HL-60/S4 treated with phorbol 12-myristate 13-acetate at 8.2 ng/mL for 4 days and 3 days (cell line): ENCODE data around the gene PILRB.
"Not testable (repeated sequence)": the region's sequence is repeated elsewhere in the genome, so short reads cannot be mapped to it uniquely, and the experiment has no call there.

Experiments used
- in situ Hi-C: fragments of 300-500 bp; cut with MboI; formaldehyde crosslinking; loops from 2 replicates; pipeline ENCODE4 v1.15.0; 2022; ENCODE audit warnings: low sequenced_read_pairs

PILRB gene

DNA sequence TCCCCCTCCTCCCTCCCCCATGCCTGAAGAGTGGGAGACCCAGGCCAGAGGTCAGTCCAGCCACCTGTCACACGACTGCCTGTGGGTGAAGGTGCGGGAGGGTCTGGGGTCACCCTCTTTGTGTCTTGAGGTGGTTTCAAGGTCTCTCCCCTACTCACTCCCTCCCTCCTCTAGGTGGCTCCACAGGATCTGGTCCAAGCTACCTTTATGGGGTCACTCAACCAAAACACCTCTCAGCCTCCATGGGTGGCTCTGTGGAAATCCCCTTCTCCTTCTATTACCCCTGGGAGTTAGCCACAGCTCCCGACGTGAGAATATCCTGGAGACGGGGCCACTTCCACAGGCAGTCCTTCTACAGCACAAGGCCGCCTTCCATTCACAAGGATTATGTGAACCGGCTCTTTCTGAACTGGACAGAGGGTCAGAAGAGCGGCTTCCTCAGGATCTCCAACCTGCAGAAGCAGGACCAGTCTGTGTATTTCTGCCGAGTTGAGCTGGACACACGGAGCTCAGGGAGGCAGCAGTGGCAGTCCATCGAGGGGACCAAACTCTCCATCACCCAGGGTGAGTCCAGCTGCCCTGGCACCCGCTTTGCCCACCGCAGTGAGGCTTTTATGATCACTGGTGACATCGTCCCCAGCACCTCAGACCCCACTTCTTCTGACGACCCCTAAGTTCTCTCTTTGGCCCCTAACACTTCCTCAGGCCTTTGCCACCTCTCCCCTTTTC lies 16.1 kb downstream of the PILRB start:
- in situ Hi-C loops: not testable (repeated sequence)

DNA sequence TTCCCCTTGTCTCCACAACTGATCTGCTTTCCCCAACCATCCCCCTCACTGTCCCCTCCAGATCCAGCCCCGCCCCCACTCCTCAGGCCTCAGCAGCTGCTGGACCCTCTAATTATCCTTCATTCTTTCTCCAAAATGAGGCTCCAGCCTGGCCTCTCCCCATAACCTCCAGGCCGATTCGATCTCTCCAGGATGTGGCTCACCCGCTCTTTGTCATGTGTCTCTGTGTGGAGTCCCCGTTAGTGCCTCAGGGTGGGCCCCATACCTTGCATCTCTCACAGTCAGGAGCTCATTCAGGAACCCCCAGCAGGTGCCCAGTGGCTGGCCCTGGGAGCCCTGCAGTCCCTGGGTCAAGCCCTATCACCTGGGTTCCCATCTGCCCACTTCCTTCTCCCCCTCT lies 16.7 kb downstream of the PILRB start:
- in situ Hi-C loops: no loop called here

DNA sequence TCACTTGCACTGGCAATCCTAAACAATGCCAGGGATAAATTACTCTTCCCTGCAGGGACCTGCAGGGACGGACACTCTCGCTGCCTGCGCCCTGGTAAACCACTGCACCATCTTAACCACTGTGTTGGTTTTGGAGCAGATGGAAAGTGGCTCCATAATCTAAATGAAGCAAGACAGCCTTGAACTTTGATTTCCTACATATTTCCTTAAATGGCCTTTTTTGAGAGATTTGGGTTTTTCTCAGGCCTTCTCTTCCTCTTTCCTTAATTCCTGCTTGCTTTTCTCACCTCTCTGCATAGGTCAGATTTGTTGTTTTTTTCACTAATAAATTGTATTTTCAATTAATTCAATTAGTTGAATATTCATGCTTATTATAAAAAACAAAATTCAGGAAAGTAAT lies 18.1 kb downstream of the PILRB start:
- in situ Hi-C loops: no loop called here

DNA sequence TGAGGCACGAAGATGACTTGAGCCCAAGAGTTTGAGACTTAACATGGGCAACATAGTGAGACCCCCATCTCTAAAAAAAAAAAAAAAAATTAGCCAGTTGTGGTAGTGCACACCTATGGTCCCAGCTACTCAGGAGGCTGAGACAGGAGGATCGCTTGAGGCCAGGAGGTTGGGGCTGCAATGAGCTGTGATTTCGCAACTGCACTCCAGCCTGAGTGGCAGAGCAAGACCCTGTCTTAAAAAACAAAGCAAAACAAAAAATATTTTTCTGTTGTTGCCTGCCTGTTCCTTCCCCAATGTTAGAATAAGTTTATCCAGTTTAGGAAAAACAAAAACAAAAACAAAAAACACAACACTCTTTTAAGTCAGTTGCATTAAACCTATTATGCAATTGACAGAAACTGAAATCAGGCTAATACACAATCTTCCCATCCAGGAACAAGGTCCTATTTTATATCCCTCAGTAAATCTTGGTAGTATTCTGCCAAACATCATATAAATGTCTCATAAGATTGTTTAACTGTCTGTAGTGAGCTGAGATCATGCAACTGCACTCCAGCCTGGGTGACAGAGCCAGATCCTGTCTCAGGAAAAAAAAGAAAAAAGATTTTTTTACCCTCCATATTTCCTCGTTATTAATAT lies 20.3 kb downstream of the PILRB start:
- in situ Hi-C loops: no loop called here

DNA sequence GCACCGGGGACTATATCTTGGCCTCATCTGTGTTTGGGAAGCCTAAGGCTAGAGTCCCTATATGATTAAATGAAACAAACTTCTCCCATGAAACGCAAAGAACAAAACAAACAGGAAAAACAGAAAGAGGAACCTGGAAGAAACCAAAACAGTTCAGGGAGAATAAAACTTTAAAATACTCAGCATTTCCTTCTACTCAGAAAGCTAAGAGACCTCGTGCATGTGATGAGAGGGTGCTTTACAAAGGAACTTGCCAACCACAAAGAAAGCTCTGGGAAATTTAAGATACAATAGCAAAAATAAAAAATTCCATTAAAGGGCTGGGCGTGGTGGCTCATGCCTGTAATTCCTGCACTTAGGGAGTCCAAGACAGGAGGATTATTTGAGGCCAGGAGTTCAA lies 22.3 kb downstream of the PILRB start:
- in situ Hi-C loops: no loop called here

DNA sequence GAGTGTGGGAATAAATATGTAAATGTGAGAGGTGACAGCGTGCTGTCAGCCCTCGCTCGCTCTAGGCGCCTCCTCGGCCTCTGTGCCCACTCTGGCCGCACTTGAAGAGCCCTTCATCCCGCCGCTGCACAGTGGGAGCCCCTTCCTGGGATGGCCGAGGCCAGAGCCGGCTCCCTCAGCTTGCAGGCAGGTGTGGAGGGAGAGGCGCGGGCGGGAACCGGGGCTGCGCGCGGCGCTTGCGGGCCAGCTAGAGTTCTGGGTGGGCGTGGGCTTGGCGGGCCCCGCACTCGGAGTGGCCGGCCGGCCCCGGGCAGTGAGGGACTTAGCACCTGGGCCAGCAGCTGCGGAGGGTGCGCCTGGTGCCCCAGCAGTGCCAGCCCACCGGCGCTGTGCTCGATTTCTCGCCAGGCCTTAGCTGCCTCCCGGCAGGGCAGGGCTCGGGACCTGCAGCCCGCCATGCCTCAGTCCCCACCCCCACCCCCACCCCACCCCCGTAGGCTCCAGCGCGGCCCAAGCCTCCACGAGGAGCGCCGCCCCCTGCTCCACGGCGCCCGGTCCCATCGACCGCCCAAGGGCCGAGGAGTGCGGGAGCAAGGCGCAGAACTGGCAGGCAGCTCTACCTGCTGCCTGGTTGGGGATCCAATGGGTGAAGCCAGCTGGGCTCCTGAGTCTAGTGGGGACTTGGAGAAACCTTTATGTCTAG lies 23.8 kb downstream of the PILRB start:
- in situ Hi-C loops: not testable (repeated sequence)

DNA sequence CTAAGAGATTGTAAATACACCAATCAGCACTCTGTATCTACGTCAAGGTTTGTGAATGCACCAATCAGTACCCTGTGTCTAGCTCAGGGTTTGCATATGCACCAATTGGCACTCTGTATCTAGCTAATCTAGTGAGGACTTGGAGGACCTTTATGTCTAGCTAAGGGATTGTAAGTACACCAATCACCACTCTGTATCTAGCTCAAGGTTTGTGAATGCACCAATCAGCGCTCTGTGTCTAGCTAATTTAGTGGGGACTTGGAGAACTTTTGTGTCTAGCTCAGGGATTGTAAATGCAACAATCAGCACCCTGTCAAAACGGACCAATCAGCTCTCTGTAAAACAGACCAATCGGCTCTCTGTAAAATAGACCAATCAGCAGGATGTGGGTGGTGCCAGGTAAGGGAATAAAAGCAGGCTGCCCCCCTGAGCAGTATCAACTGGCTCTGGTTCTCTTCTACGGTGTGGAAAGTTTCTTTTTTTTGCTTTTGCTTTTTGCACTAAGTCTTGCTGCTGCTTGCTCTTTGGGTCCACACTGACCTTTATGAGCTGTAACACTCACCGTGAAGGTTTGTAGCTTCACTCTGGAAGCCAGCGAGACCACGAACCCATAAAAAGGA lies 24.4 kb downstream of the PILRB start:
- in situ Hi-C loops: not testable (repeated sequence)

DNA sequence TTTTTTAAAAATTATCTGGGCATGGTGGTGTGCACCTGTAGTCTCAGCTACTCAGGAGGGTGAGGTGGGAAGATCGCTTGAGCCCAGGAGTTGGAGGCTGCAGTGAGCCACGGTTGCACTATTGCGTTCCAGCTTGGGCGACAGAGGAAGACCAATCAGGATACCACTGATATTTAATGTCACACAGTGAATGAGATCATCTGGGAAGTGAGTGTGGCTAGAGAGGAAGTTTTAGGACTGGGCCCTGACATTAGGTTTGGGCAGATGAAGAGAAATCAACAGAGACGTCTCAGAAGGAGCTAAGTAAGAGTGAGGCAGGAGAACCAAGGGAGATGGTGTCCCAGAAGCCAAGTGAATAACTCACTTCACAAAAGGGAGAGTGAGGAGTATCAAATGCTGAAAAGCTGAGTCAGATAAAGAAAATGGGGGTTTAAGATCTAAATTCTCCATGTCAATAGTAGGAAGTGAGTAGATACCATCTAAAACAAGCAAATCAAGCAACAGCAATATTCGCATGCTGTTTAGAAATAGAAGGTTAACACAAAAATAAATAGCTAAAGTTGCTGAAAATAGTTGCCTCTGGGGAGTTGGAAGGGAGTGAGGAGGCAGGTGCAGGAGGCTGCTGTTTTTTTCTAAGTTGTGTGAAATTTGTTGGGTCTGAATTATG lies 26.8 kb downstream of the PILRB start:
- in situ Hi-C loops: no loop called here

DNA sequence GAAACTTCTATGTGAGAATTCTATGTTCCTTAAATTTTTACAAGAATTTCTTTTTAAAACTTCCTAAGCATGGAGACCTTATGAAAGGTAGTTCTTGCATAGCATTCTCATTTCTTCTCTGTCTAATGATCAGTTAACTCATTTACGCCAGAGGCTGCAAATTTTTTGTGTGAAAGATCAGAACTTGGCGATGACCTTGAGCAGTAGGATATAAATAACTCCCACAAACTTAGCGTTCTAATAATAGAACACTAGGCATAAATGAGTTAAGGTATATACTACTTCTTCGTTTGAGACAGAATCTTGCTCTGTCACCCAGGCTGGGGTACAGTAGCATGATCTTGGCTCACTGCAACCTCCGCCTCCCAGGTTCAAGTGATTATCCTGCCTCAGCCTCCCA lies 29.0 kb downstream of the PILRB start:
- in situ Hi-C loops: no loop called here

DNA sequence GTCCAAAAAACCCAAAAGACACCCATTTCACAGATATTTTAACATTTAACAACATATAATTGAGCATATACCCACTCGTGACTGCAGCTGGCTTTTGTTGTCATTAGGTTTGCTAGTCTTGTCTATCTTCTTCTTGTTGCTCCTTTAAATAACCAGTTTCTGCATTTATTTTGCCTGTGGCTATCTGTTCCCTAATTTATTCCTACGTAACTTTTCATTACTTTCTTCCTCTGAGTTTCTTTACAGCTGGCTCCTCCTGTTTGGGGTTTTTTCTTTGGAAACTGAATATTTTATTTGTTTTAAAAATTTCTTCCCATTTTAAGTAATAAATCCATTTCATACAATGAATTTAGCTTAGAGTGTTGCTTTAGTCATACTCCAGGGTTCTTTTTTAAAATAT lies 29.8 kb downstream of the PILRB start:
- in situ Hi-C loops: no loop called here

DNA sequence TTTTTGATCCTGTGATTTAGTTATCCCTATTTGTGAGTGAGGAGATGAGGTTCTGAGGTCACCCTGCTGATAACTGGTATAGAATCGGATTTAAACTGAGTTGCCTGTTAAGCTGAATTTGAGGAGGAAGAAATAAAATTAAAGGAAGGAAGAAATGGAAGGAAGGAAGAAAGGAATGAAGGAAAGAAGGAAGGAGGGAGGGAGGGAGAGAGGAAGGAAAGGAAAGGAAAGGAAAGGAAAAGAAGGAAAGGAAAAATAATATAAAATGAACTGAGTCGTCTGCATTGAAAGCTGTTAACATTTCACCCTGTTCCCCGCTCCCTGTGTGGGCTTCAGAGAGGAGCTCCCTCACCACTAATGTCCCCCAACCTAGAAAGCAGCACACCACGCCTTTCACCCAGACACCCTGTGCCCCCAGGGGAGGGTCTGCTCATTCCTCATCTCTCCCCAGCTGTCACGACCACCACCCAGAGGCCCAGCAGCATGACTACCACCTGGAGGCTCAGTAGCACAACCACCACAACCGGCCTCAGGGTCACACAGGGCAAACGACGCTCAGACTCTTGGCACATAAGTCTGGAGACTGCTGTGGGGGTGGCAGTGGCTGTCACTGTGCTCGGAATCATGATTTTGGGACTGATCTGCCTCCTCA lies 31.6 kb downstream of the PILRB start:
- in situ Hi-C loops: no loop called here

DNA sequence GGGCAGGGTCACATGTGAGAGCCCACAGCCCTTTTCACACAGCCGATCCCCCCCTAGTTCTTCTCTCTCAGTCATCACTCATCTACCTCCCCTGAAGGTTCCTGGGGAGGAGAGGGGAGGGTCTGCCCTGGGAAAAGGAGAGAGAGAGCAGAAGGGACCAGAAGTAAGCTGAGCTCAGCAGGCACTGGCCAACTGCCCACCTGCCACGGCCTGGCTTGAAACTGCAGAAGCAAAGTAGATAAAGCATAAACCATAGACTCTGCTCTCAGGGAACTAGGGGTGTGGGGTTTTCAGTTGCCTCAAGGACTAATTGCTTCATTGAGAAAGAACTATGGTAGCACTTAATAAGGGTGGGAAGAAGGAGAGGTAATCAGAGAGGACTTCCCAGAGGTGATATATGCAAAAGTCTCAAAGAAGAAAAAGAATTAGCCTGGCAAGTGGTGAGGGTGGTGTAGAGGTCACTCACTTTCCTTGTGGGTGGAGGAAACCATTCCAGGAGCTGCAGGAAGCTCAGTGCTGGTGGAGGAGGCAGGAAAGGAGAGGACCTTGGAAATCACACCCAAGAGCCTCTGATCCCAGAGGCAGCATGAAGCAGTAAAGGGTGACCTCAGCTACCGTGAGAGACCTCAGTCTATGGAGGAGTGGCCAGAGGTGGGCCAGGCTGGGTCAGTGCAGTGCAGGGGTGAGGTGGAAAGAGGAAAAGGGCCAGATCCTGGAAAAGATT lies 32.5 kb downstream of the PILRB start:
- in situ Hi-C loops: no loop called here

DNA sequence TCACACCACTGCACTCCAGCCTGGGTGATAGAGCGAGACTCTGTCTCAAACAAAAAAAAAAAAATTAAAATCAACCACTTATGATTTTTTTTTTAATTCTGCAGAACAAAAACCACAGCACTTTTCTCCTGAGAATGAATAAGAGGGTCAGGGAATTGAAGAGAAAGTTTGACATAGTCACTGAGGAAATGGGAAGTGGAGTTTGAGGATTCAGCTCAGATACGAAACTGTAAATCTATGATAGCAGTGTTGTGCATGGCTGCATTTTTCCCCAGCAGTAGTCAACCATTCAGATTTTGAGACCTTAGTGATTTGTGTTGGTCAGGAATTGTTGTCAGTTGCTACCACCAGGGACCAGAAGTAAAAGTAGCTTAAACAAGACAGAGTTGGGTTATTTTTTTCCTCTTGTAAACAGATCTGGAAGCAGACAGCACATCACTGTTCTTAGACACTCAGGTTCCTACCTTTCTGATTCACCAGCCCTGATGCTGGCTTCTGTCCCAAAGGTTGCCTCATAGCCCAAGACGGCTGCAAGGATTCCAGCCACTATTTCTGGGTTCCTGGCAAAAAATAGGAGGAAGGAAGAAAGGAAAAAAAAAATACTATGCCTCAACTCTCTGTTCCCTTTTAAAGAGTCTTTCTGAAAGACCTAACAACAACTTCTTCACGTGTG lies 35.5 kb downstream of the PILRB start:
- in situ Hi-C loops: no loop called here

DNA sequence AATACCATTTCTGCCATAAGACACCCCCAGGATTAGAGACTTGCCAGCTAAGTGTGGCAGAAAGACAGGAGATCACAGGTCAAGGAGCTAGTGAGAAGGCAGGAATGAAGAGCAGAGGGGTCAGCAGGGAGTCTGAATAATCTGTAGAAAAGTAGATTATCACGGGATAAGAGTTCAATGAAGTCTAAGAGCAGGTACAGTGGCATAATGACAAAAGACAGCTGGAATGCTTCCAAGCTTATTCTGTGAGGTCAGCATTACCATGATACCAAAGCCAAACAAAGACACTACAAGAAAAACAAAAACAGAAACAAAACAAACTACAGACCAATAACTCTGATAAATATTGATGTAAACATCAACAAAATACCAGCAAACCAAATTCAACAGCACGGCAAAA lies 36.2 kb downstream of the PILRB start:
- in situ Hi-C loops: no loop called here

DNA sequence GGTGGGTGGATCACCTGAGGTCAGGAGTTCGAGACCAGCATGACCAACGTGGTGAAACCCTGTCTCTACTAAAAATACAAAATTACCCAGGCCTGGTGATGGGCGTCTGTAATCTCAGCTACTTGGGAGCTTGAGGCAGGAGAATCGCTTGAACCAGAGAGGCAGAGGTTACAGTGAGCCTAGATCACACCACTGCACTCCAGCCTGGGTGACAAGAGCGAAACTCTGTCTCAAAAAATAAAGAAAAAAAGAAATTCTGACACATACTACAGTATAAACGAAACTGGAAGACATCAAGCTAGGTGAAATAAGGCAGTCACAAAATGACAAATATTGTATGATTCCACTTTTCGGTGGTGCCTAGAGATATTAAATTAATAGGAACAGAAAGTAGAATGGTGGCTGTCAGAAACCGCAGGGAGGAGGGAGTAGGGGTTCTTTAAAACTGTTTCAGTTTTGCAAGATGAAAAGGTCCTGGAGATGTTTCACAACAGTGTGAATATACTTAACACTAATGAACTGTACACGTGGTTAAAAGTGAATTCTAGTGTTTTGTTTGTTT lies 38.6 kb downstream of the PILRB start:
- in situ Hi-C loops: no loop called here

DNA sequence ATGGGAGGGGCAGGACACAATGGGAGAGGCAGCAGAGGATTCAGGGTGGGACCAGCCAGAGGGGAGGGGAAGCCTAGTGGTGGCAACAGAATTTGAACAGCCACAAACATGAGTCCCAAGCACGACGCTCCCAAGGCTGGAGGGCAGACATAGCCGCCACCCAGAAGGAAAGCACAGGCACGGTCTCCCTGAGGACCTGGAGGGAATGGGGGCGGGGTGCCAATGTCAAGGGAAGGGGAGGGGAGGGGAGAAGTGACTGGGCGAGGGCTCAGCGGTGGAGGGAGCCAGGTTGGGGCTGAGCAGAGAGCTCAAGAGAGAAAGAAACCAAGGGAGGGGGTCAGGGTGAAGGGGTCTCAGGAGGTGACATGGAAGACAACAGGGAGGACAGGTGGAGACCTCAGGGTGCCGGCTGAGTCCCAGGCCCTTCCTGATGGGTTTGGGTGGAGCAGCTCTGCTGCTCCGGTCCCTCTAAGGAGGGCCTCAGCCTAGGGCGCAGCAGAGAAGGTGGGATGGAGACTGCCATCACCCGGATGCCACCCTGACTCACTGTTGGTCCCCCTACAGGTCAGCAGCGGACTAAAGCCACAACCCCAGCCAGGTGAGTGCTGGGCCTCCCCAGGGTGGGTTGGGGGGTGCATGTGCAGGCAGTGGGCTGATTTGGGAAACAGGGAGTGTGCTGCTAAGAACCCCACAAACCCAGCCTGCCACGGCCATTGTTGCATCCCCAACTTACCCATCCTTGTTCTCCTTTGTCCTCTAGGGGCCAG lies 39.6 kb downstream of the PILRB start:
- in situ Hi-C loops: no loop called here

DNA sequence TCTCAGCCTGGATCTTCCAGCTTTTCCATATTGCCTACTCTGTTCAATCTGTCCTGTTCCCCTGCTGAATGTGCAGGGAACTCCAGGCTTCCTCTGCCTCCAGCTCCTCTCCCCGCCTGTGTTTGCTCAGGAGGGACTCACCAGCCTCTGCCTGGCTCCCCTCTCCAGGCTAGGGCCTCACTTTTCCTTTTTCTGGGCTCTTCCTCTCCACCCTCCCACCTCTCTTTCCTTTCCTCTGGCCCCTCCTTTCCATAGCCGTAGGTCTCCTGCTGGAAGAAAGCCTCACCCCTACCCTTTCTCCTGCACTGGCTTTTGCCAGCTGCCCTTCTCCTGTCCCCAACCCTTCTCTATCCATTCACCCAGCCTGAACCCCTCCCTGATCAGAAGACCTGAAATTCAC lies 40.3 kb downstream of the PILRB start:
- in situ Hi-C loops: no loop called here

DNA sequence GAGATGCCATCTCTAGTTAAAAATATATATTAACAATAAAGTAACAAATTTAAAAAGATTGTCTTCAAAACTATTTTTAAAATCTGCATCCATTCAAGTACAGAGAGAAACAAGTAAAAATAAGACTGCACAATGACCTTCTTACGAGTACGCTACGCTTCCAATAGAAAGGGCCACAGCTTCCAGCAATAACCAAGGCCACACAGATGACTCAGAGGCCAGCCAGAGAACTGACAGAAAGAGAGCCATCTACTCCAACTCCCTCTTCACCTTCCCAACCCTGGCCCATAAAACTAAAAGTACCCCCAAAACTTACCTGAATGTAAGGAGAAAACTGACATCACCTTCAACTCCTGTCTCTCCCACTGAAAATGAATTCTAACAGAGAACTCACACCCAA lies 42.1 kb downstream of the PILRB start:
- in situ Hi-C loops: loop anchor here (10.0 kb wide), 1 partner anchor 45 kb away; the partner anchor contains the start of gene PILRB
